Fibroblast of mammary gland (primary cell): Measurements from ENCODE around the gene AMPH.

ENCODE experiments used
- DNase-seq: peaks from one replicate; pipeline ENCODE4 v3.0.0-alpha.2; 2010; ENCODE audit warnings: low read depth
- H3K4me3 ChIP-seq: 2 replicates; pipeline ENCODE4 v1.5.1; 2011; ENCODE audit warnings: low read depth, mild to moderate bottlenecking, low read length, moderate library complexity; ENCODE audit not compliant: control insufficient read depth
- TF ChIP-seq, protein P1 (sequence below): conservative IDR thresholded peaks from 2 replicates; pipeline ENCODE4 v1.5.1; 2011; ENCODE audit warnings: low read depth, low read length, inconsistent platforms; ENCODE audit not compliant: control insufficient read depth, insufficient read depth

The AMPH gene

DNA sequence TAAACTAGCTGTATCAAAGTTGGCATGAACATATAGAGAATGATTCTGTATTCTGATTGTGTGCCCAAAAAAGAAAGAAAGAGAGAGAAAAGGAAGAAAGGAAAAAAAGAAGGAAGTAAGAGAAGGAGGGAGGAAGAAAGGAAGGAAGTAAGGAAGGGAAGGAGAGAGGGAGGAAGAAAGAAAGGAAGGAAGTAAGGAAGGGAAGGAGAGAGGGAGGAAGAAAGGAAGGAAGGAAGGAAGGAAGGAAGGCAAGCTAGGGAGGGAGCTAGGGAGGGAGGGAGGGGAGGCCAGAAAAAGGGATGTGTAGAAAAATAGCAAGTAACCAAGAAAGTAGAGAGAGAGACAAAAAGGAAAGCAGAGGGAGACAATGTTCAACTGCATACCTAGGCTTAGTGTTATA lies 297.0 kb downstream of the AMPH start:
- TF ChIP-seq, protein P1, sequence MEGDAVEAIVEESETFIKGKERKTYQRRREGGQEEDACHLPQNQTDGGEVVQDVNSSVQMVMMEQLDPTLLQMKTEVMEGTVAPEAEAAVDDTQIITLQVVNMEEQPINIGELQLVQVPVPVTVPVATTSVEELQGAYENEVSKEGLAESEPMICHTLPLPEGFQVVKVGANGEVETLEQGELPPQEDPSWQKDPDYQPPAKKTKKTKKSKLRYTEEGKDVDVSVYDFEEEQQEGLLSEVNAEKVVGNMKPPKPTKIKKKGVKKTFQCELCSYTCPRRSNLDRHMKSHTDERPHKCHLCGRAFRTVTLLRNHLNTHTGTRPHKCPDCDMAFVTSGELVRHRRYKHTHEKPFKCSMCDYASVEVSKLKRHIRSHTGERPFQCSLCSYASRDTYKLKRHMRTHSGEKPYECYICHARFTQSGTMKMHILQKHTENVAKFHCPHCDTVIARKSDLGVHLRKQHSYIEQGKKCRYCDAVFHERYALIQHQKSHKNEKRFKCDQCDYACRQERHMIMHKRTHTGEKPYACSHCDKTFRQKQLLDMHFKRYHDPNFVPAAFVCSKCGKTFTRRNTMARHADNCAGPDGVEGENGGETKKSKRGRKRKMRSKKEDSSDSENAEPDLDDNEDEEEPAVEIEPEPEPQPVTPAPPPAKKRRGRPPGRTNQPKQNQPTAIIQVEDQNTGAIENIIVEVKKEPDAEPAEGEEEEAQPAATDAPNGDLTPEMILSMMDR, result no peak
- no peak overlapping the region for H3K4me3 ChIP-seq

More for the DNA sequence above, 297.0 kb downstream of the AMPH start:
- no peak for DNase-seq
